Breast epithelium (tissue), 4 donors: ENCODE results near the gene RPS6KC1. TPM values are rescaled to one million over a fixed set of nuclear protein-coding genes. Genes with fewer than 3 reads are reported as not detected.

Experiments
- DNase-seq, 2 donors: peaks; one replicate each; pipeline ENCODE4 v3.0.0-alpha.2; 2019; ENCODE audit warnings: low spot score in 2 of 2
- H3K27ac ChIP-seq, 2 donors: fragments of 200-600 bp; sonication (generic) in 1 of 2; one replicate each; pipeline ENCODE4 v1.5.1; 2016 to 2019; ENCODE audit warnings: mild to moderate bottlenecking in 1 of 2
- H3K27me3 ChIP-seq, 2 donors: fragments of 200-600 bp; sonication (generic) in 1 of 2; one replicate each; pipeline versions ENCODE4 v1.5.1 to v1.6.0; 2017 to 2019; ENCODE audit warnings: control low read depth in 1 of 2, mild to moderate bottlenecking in 1 of 2
- H3K36me3 ChIP-seq: fragments of 200-600 bp; one replicate; pipeline ENCODE4 v1.5.1; 2019
- H3K4me1 ChIP-seq, 2 donors: fragments of 200-600 bp; sonication (generic); one replicate each; pipeline ENCODE4 v1.5.1; 2016 to 2019; ENCODE audit warnings: control low read depth in 1 of 2
- H3K4me3 ChIP-seq, 3 donors: fragments of 200-600 bp; sonication (generic); 1 replicate in 2 of 3; 2 replicates in 1 of 3; pipeline ENCODE4 v1.5.1; 2016 to 2019; ENCODE audit warnings: mild to moderate bottlenecking in 3 of 3, moderate library complexity in 2 of 3
- H3K9me3 ChIP-seq, 2 donors: fragments of 200-600 bp; sonication (generic) in 1 of 2; one replicate each; pipeline ENCODE4 v1.5.1; 2016 to 2019; ENCODE audit warnings: control low read depth in 1 of 2
- POLR2A ChIP-seq: fragments of 450-650 bp; IDR thresholded peaks from one replicate; pipeline ENCODE4 v1.6.1; 2016; ENCODE audit warnings: antibody characterized with exemption, mild to moderate bottlenecking, moderate library complexity
- POLR2AphosphoS5 ChIP-seq, 3 donors: sonication (generic); formaldehyde crosslinking; IDR thresholded peaks; one replicate each; pipeline ENCODE4 v1.6.1; 2017; ENCODE audit warnings: antibody characterized with exemption in 3 of 3
- intact Hi-C: fragments of 100-400 bp; cut with DNase I; formaldehyde crosslinking; loops from one replicate; pipeline ENCODE4 v1.15.1; 2023; ENCODE audit warnings: low total_unique reads
- total RNA-seq, 3 donors: library from RNA; depleted of rRNA; stranded (reverse); fragments of >200 nt; gene quantifications; one replicate each; pipeline ENCODE4 v1.1.0, GENCODE V29; 2016
- TF ChIP-seq, protein P1 (sequence below), 3 donors: fragments of 450-650 bp; IDR thresholded peaks; one replicate each; pipeline ENCODE4 v1.5.1; 2016 to 2017; ENCODE audit warnings: antibody characterized with exemption in 3 of 3, mild to moderate bottlenecking in 3 of 3, moderate library complexity in 3 of 3

RPS6KC1 gene
- total RNA-seq, 3 donors from 2014 or later: 26.2 to 32.1 (median 28.2) TPM

DNA sequence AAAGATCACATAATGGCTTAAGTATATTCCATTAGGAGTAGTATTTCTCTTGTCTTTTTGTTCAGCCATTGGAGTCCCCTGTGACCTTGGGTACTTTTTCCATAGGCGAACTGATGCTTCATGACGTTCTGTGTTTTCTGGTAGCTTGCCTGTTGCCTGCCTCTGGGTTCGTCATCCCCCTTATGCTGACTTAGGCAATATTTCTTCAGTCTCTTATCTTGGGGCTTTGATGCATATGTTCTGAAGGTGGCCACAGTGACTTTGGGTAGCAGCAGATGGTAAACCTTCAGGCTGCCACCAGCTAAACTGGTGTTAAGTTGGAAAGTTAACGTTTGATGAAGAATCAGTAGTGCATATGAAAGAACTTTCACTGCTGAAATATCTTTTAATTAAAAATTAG, 170.2 kb downstream of the RPS6KC1 start:
- Histone ChIP-seq H3K27me3 (no peaks in the 10 kb centered on the region), H3K9me3 (no peaks in the 10 kb centered on the region), H3K4me1 (no peaks in the 10 kb centered on the region), H3K27ac (no peak overlapping the region), H3K4me3 (no peak overlapping the region), H3K36me3 (no peaks in the 10 kb centered on the region)
- intact Hi-C loops: no loop called here
- TF ChIP-seq POLR2AphosphoS5 (IDR thresholded peaks at IDR 0.05): no peak
- TF ChIP-seq, protein P1, sequence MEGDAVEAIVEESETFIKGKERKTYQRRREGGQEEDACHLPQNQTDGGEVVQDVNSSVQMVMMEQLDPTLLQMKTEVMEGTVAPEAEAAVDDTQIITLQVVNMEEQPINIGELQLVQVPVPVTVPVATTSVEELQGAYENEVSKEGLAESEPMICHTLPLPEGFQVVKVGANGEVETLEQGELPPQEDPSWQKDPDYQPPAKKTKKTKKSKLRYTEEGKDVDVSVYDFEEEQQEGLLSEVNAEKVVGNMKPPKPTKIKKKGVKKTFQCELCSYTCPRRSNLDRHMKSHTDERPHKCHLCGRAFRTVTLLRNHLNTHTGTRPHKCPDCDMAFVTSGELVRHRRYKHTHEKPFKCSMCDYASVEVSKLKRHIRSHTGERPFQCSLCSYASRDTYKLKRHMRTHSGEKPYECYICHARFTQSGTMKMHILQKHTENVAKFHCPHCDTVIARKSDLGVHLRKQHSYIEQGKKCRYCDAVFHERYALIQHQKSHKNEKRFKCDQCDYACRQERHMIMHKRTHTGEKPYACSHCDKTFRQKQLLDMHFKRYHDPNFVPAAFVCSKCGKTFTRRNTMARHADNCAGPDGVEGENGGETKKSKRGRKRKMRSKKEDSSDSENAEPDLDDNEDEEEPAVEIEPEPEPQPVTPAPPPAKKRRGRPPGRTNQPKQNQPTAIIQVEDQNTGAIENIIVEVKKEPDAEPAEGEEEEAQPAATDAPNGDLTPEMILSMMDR (IDR thresholded peaks at IDR 0.05): no peak
- no peak for TF ChIP-seq POLR2A
- no peak for DNase-seq

DNA sequence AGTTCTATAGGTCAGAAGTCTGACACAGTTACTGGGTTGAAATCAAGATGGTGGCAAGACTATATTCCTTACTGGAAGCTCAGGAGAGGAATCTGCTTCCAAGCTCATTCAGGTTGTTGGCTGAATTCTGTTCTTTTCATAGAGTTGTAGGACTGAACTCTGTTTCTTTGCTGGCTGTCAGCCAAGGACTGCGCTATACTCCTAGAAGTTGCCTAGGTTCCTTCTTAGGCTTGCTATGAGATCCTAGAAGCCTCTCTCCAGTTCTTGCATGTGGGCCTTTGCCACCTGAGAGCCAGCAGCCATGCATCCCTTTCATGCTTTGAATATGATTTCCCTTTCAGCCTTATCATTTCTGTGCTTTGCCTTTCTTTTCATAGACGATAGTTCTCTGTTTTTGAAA, 176.4 kb downstream of the RPS6KC1 start:
- Histone ChIP-seq H3K4me1 (no peaks in the 10 kb centered on the region), H3K27ac (no peak overlapping the region), H3K27me3 (no peaks in the 10 kb centered on the region), H3K9me3 (no peaks in the 10 kb centered on the region), H3K36me3 (no peaks in the 10 kb centered on the region), H3K4me3 (no peak overlapping the region)
- no peak for DNase-seq
- intact Hi-C loops: loop anchor here (5.0 kb wide), 1 partner anchor 115 kb away; no protein-coding TSS in a partner anchor
- TF ChIP-seq POLR2AphosphoS5 (IDR thresholded peaks at IDR 0.05) (no peak), POLR2A (no peak)
- TF ChIP-seq, protein P1 (IDR thresholded peaks at IDR 0.05): no peak

DNA sequence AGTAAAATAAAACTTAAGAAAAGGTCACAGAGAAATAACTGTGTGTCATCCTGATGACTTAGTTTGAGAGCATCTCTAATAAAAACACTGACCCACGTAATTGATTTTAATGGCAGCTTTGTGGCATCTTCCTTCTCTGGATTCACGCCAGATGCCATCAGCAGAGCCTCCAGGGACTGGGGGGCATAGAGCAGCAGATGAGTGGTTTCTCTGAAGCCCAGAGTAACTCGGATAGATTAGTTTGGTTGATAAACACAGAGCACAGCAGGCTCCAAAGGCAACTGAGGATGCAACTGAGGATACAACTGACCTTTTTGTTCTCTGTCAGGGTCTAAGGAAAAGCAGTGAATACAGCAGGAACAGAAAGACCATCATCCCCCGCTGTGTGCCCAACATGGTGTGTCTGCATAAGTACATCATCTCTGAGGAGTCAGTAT, 180.8 kb downstream of the RPS6KC1 start:
- no peak for DNase-seq
- intact Hi-C loops: no loop called here
- no peaks in the 10 kb centered on the region for H3K36me3 ChIP-seq
- no peaks in the 10 kb centered on the region for H3K9me3 ChIP-seq
- H3K4me1 ChIP-seq: no peaks in the 10 kb centered on the region
- TF ChIP-seq POLR2A: no peak
- TF ChIP-seq POLR2AphosphoS5 (IDR thresholded peaks at IDR 0.05): no peak
- TF ChIP-seq, protein P1 (IDR thresholded peaks at IDR 0.05): no peak
- no peak overlapping the region for H3K4me3 ChIP-seq
- no peaks in the 10 kb centered on the region for H3K27me3 ChIP-seq
- H3K27ac ChIP-seq: no peak overlapping the region

DNA sequence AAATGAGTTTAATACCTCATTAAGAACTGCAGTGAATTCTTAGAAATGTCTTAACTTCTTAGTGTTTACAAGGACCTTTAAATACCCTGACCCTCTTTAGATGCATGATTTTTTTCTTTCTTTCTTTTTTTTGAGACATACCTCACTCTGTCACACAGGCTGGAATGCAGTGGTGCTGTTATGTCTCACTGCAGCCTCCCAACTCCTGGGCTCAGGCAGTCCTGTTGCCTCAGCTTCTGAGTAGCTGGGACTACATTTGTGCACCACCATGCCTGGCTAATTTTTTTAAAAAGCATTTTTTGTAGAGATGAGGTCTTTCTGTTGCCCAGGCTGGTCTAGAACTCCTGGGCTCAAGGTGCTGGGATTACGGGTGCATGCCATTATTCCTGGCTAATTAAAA, 191.8 kb downstream of the RPS6KC1 start:
- no peak for DNase-seq
- no peaks in the 10 kb centered on the region for H3K9me3 ChIP-seq
- no peaks in the 10 kb centered on the region for H3K36me3 ChIP-seq
- intact Hi-C loops: no loop called here
- H3K27ac ChIP-seq: no peak overlapping the region
- H3K27me3 ChIP-seq: no peaks in the 10 kb centered on the region
- TF ChIP-seq, protein P1 (IDR thresholded peaks at IDR 0.05): no peak
- TF ChIP-seq POLR2AphosphoS5 (IDR thresholded peaks at IDR 0.05) (no peak), POLR2A (no peak)
- H3K4me1 ChIP-seq: no peaks in the 10 kb centered on the region
- no peak overlapping the region for H3K4me3 ChIP-seq

DNA sequence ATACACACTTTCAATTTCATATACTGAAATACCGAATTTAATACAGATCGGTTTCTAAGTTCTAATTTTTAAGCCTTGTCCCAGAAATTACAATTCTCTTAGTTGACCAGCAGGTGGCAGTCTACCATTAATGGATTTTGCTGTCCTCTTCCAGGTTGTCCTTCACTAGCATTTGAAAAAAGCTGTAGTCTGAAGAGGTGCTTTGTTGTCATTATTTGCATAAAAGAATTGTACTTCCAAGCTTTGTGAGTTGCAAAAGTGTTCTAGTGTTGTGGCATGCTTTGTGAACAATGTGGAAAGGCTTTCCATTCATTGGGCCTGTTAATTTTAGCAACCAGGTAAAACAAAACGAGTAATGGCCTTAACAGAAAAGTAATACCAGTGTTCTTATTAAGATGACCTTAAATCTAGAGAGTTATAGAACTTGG, 193.6 kb downstream of the RPS6KC1 start:
- Histone ChIP-seq H3K27me3 (no peaks in the 10 kb centered on the region), H3K9me3 (no peaks in the 10 kb centered on the region), H3K4me1 (no peaks in the 10 kb centered on the region), H3K27ac (no peak overlapping the region), H3K36me3 (no peaks in the 10 kb centered on the region), H3K4me3 (no peak overlapping the region)
- no peak for DNase-seq
- no peak for TF ChIP-seq POLR2A
- TF ChIP-seq, protein P1 (IDR thresholded peaks at IDR 0.05): peak; percentile 43 to 59 (median 59)
- TF ChIP-seq POLR2AphosphoS5 (IDR thresholded peaks at IDR 0.05): no peak
- intact Hi-C loops: no loop called here
